ENCODE data around the gene MAP3K10. TPM values are rescaled to one million over a fixed set of nuclear protein-coding genes. Genes with fewer than 3 reads are reported as not detected.

The MAP3K10 gene
- total RNA-seq, 1 donor: 6.3 TPM

GRCh38 chr19:40232479-40232878, 41.3 kb downstream of the MAP3K10 start:
- Histone ChIP-seq H3K27me3 (ENCODE audit: insufficient read depth, low read length) (peaks cover 7% of the 10 kb centered on the region), H3K4me3 (ENCODE audit: low read length) (no peak overlapping the region)

GRCh38 chr19:40232949-40233810, 42.0 kb downstream of the MAP3K10 start:
- Histone ChIP-seq H3K27me3 (ENCODE audit: insufficient read depth, low read length) (peaks cover under 1% of the 10 kb centered on the region), H3K4me1 (ENCODE audit: insufficient read depth, low read length) (no peaks in the 10 kb centered on the region), H3K9me3 (ENCODE audit: low read depth, low read length) (no peaks in the 10 kb centered on the region), H3K4me3 (ENCODE audit: low read length) (no peak overlapping the region)

More at GRCh38 chr19:40232479-40232878, 41.3 kb downstream of the MAP3K10 start:
- Histone ChIP-seq H3K9me3 (ENCODE audit: low read depth, low read length) (no peaks in the 10 kb centered on the region), H3K4me1 (ENCODE audit: insufficient read depth, low read length) (no peaks in the 10 kb centered on the region)

DNA sequence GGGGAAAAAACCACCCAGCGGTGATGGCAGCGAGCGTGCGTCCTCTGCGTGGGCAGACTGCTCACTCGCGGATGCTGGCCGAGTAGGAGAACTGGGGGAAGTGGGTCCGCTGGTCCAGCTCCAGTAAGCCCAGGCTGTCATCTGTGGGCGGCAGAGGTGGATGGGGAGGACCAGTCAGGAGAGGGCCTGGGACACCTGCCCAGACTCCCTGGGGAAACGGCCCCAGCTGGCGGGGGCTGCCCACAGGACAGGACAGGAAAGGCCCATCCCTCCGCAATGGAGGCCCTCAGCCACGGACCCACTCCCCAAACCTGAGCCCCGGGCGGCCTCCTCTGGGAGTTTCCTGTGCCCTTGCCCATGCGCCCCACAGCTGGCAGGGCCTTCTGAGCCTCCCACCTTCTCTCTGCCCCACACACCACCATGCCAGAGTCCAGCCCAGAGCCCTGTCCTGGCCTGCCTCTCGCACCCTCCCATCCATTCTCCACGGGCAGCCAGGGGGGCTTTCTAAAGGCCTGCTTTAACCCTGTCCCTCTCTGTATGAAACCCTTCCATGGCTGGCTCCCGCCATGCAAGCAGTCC, 42.7 kb downstream of the MAP3K10 start:
- no peaks in the 10 kb centered on the region for H3K4me1 ChIP-seq (ENCODE audit: insufficient read depth, low read length)
- no peaks in the 10 kb centered on the region for H3K27me3 ChIP-seq (ENCODE audit: insufficient read depth, low read length)
- H3K9me3 ChIP-seq (ENCODE audit: low read depth, low read length): no peaks in the 10 kb centered on the region
- no peak overlapping the region for H3K4me3 ChIP-seq (ENCODE audit: low read length)

DNA sequence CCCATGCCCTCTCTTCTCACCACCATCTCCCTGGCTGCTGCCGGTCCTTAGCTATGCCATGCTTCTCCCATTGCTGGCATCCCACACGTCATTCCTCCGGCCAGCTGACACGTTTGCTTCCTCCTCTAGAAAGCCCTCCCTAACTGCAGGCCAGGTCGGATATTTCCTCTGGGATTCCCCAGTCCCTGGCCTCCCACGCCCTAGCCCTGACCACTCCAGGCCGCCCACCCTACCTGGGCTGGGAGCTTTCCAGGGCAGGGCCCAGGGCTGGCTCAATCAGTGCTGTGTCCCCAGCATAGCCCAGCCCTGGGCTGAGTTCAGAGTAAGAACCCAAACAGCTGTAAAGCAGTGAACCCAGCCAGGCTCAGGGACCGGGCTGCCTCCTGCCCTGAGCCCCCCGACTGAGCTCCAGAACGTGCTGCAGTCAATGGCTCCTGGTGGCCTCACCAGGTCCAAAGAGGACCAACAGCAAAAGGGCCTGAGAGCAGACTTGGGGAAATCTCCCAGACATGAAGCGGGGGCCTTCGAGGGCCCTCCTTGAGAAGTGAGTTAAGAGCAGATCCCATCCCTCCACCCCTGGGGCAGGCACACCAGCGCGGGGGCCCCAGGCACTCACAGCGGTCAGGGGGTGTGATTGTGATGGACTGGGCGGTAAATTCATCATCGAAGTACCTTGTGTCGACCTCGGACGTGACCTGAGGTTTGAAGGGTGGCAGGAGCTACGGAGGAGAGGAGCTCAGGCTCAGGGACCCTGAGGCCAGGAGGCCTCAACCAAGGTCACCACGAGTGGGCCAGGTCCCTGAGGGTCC, 43.4 kb downstream of the MAP3K10 start:
- H3K4me1 ChIP-seq (ENCODE audit: insufficient read depth, low read length): no peaks in the 10 kb centered on the region
- no peaks in the 10 kb centered on the region for H3K9me3 ChIP-seq (ENCODE audit: low read depth, low read length)
- no peaks in the 10 kb centered on the region for H3K27me3 ChIP-seq (ENCODE audit: insufficient read depth, low read length)
- H3K4me3 ChIP-seq (ENCODE audit: low read length): no peak overlapping the region

DNA sequence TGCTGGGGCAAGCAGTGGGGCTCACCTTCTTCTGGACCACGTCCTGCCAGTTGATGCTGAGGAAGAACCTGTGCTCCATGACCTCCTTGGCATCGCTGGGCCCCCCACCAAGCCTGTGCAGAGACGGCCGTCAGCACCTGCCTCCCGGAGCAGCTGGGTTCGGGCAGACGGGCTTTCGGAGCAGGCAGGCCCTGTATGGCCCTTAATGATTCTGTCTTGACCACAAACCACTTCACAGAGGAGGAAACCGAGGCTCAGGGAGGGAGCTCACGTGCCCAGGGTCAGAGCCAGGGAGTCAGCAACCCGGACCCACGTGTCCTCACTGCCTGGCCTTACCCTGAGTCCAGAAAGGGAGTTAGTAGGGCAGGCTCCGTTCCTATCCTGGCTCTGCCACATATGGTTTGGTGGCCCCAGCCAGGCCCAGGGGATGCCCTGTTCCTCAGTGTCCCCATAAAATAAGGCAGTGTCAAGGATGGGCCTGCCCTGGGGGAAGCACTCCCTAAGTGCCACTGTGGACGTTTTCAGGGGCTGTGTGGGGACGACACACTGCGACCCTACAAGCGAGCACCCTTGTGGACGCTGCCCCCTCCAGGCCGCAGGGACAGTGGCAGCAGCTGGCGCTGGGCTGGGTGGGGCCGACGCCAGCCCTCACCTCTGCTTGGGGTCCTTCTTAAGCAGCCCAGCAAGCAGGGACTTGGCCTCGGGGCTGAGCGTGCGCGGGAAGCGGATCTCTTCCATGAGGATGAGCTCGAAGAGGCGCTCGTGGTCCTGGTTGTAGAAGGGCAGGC, 44.2 kb downstream of the MAP3K10 start:
- Histone ChIP-seq H3K27me3 (ENCODE audit: insufficient read depth, low read length) (no peaks in the 10 kb centered on the region), H3K4me1 (ENCODE audit: insufficient read depth, low read length) (no peaks in the 10 kb centered on the region), H3K4me3 (ENCODE audit: low read length) (no peak overlapping the region), H3K9me3 (ENCODE audit: low read depth, low read length) (no peaks in the 10 kb centered on the region)

- no peaks in the 10 kb centered on the region for H3K27me3 ChIP-seq (ENCODE audit: insufficient read depth, low read length)
- H3K4me3 ChIP-seq (ENCODE audit: low read length): no peak overlapping the region
- no peaks in the 10 kb centered on the region for H3K4me1 ChIP-seq (ENCODE audit: insufficient read depth, low read length)
- H3K9me3 ChIP-seq (ENCODE audit: low read depth, low read length): no peaks in the 10 kb centered on the region
Observed at GRCh38 chr19:40236026-40236355, 44.8 kb downstream of the MAP3K10 start.

GRCh38 chr19:40236366-40236765, 45.1 kb downstream of the MAP3K10 start:
- Histone ChIP-seq H3K4me1 (ENCODE audit: insufficient read depth, low read length) (no peaks in the 10 kb centered on the region), H3K4me3 (ENCODE audit: low read length) (no peak overlapping the region), H3K27me3 (ENCODE audit: insufficient read depth, low read length) (no peaks in the 10 kb centered on the region), H3K9me3 (ENCODE audit: low read depth, low read length) (no peaks in the 10 kb centered on the region)

- no peaks in the 10 kb centered on the region for H3K4me1 ChIP-seq (ENCODE audit: insufficient read depth, low read length)
- no peaks in the 10 kb centered on the region for H3K27me3 ChIP-seq (ENCODE audit: insufficient read depth, low read length)
- H3K9me3 ChIP-seq (ENCODE audit: low read depth, low read length): no peaks in the 10 kb centered on the region
- H3K4me3 ChIP-seq (ENCODE audit: low read length): no peak overlapping the region
Observed at GRCh38 chr19:40237791-40238190, 46.6 kb downstream of the MAP3K10 start.

GRCh38 chr19:40238775-40239174, 47.5 kb downstream of the MAP3K10 start:
- Histone ChIP-seq H3K4me3 (ENCODE audit: low read length) (no peak overlapping the region), H3K9me3 (ENCODE audit: low read depth, low read length) (no peaks in the 10 kb centered on the region), H3K4me1 (ENCODE audit: insufficient read depth, low read length) (no peaks in the 10 kb centered on the region), H3K27me3 (ENCODE audit: insufficient read depth, low read length) (no peaks in the 10 kb centered on the region)

DNA sequence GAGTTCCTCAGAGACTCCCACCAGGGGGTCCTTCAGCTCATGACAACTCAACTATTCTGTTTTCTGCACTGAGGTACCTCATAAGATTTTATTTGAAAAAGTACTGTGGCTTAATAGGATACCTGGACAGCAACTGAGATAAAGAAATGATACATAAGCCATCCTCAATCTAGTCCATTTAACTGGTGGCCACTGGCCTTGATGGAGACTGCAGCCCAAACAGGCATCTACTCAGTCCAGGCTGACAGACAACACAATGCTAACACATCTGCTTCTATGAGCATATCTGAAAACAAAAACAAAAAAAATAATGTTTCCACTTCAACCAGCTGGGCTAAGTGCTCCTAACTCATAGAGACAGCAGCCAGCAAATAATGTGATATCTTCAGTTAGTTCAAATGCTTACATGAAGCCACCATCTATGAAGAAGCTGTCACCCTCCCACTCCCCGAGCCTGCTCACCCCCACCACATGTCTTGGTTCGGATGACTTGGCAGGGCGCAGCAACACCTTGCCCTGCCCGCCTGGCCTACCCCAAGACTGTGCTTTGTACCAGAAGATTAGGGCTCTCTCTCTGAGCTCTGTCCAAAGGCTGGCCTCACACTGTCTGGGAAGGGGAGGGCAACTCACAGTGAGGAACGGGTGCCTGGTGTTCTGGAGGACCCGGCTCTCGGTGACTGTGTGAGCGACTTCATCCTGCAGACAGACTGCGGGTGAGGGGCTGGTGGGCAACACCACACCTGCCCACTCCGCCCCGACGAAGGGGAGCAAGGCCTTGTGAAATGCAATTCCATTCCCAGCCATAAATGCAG, 48.4 kb downstream of the MAP3K10 start:
- H3K4me3 ChIP-seq (ENCODE audit: low read length): no peak overlapping the region
- H3K9me3 ChIP-seq (ENCODE audit: low read depth, low read length): no peaks in the 10 kb centered on the region
- H3K4me1 ChIP-seq (ENCODE audit: insufficient read depth, low read length): no peaks in the 10 kb centered on the region
- no peaks in the 10 kb centered on the region for H3K27me3 ChIP-seq (ENCODE audit: insufficient read depth, low read length)

DNA sequence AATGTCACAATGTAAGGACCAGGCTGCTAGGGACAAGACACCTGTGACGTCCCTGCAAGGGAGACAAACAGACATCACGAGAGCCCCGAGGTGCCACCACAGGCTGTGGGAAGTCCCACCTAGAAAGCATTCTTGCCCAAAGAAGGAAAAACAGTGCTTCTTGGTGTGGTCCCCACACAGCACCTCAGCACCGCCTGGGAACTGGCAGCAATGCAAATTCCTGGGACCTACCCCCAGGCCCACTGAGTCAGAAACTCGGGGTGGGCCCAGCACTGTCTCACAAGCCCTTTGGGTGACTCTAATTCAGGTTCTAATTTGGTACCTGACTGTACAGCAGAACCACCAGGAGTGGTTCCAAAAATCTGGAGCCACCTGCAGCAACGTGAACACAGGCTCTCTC, 49.1 kb downstream of the MAP3K10 start:
- Histone ChIP-seq H3K4me3 (ENCODE audit: low read length) (no peak overlapping the region), H3K27me3 (ENCODE audit: insufficient read depth, low read length) (no peaks in the 10 kb centered on the region), H3K4me1 (ENCODE audit: insufficient read depth, low read length) (no peaks in the 10 kb centered on the region), H3K9me3 (ENCODE audit: low read depth, low read length) (no peaks in the 10 kb centered on the region)

- no peaks in the 10 kb centered on the region for H3K4me1 ChIP-seq (ENCODE audit: insufficient read depth, low read length)
- H3K27me3 ChIP-seq (ENCODE audit: insufficient read depth, low read length): no peaks in the 10 kb centered on the region
Observed at GRCh38 chr19:40241125-40241808, 50.0 kb downstream of the MAP3K10 start.

DNA sequence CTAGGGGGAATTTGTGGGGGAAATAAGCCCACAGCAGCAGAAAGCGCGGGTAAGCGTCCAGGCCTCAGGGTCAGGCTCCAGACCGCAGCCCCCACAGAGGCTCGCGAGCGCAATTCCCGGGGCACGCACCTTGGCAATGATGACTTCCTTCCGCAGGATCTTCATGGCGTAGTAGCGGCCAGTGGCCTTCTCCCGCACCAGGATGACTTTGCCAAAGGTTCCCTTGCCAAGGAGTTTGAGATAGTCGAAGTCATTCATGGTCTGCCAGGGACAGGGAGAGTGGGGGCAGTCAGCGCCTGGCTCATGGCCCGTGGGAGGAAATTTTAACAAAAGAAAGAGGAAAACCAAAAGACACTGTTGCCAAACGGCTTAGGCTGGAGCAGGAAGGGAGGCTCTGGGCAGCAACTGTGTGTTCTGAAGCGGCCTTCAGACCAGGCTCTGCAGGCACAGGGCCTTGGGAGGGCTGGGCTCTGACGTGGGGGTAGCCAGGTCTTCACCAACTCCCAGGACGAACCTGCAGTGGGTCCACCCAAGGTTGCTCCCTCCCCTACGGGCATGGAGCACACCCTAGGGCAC, 50.7 kb downstream of the MAP3K10 start:
- no peaks in the 10 kb centered on the region for H3K9me3 ChIP-seq (ENCODE audit: low read depth, low read length)
- H3K4me1 ChIP-seq (ENCODE audit: insufficient read depth, low read length): no peaks in the 10 kb centered on the region
- H3K27me3 ChIP-seq (ENCODE audit: insufficient read depth, low read length): no peaks in the 10 kb centered on the region
- H3K4me3 ChIP-seq (ENCODE audit: low read length): no peak overlapping the region

More at GRCh38 chr19:40241125-40241808, 50.0 kb downstream of the MAP3K10 start:
- Histone ChIP-seq H3K9me3 (ENCODE audit: low read depth, low read length) (no peaks in the 10 kb centered on the region), H3K4me3 (ENCODE audit: low read length) (no peak overlapping the region)
